SU-DHL-6 (cell line): ENCODE data around the gene PDE1C.
"Not testable (repeated sequence)": the region's sequence is repeated elsewhere in the genome, so short reads cannot be mapped to it uniquely, and the experiment has no call there.

Experiments used
- H2AFZ ChIP-seq: fragments of 200-600 bp; sonication (generic); 2 replicates; pipeline ENCODE4 v1.6.1; 2014; ENCODE audit warnings: low read depth, mild to moderate bottlenecking, moderate library complexity, mixed read lengths, antibody characterized with exemption, low read length; ENCODE audit not compliant: severe bottlenecking
- H3F3A ChIP-seq: fragments of 200-600 bp; shearing (Covaris generic); 2 replicates; pipeline ENCODE4 v1.6.0; 2016; ENCODE audit warnings: antibody characterized with exemption, mild to moderate bottlenecking; ENCODE audit not compliant: insufficient read depth
- H3K27ac ChIP-seq: fragments of 200-600 bp; sonication (generic); 2 replicates; pipeline ENCODE4 v1.5.1; 2016; ENCODE audit warnings: low read depth, mild to moderate bottlenecking, low read length, moderate library complexity, mixed read lengths
- H3K27me3 ChIP-seq: fragments of 200-600 bp; sonication (generic), shearing (Covaris generic); 2 replicates; pipeline ENCODE4 v1.6.0; 2014; ENCODE audit warnings: mild to moderate bottlenecking, low read length
- H3K36me3 ChIP-seq: fragments of 200-600 bp; sonication (generic); 2 replicates; pipeline ENCODE4 v1.6.1; 2014; ENCODE audit warnings: mild to moderate bottlenecking, low read length, mixed read lengths
- H3K4me2 ChIP-seq: fragments of 300-600, 200-600 bp; shearing (Covaris generic), sonication (generic); 2 replicates; pipeline ENCODE4 v1.6.0; 2014; ENCODE audit warnings: low read length, low read depth, mild to moderate bottlenecking; ENCODE audit not compliant: poor library complexity, severe bottlenecking
- H3K4me3 ChIP-seq: fragments of 200-600 bp; sonication (generic); 2 replicates; pipeline ENCODE4 v1.5.1; 2014; ENCODE audit warnings: antibody characterized with exemption, low read length, mild to moderate bottlenecking, mixed read lengths; ENCODE audit not compliant: insufficient read depth, poor library complexity, severe bottlenecking
- H3K79me2 ChIP-seq: fragments of 200-600 bp; sonication (generic); 2 replicates; pipeline ENCODE4 v1.6.1; 2014; ENCODE audit warnings: mild to moderate bottlenecking, low read length, moderate library complexity; ENCODE audit not compliant: insufficient read depth
- H3K9ac ChIP-seq: fragments of 200-600 bp; sonication (generic); 2 replicates; pipeline ENCODE4 v1.7.0; 2014; ENCODE audit warnings: mild to moderate bottlenecking, low read length
- H3K9me2 ChIP-seq: fragments of 200-600 bp; sonication (generic); replicated peaks from 2 replicates; pipeline ENCODE4 v1.6.1; 2014; ENCODE audit warnings: low read length; ENCODE audit not compliant: insufficient read depth
- H3K9me3 ChIP-seq: fragments of 200-600 bp; sonication (generic); 2 replicates; pipeline ENCODE4 v1.6.1; 2014; ENCODE audit warnings: low read length, mixed read lengths; ENCODE audit not compliant: insufficient read depth
- H4K20me1 ChIP-seq: fragments of 200-600 bp; sonication (generic); 2 replicates; pipeline ENCODE4 v1.6.1; 2014; ENCODE audit warnings: low read depth, mild to moderate bottlenecking, antibody characterized with exemption, low read length, moderate library complexity, mixed read lengths
- CTCF ChIP-seq: fragments of 200-600 bp; sonication (generic); IDR thresholded peaks from one replicate; pipeline ENCODE4 v1.5.1; 2017; ENCODE audit warnings: antibody characterized with exemption, mild to moderate bottlenecking, low read length, moderate library complexity; ENCODE audit not compliant: insufficient read depth, poor library complexity, severe bottlenecking
- EZH2phosphoT487 ChIP-seq: fragments of 200-600 bp; sonication (generic), shearing (Covaris generic); conservative IDR thresholded peaks from 2 replicates; pipeline ENCODE4 v1.6.1; 2018; ENCODE audit warnings: mild to moderate bottlenecking, antibody characterized with exemption, low read length, moderate library complexity, mixed read lengths

PDE1C gene

GRCh38 chr7:31850601-31851000 is 219.6 kb downstream of the PDE1C start:
- Histone ChIP-seq H3K9ac (no peak overlapping the region), H2AFZ (no peak overlapping the region), H3K36me3 (no peaks in the 10 kb centered on the region), H3K9me3 (no peaks in the 10 kb centered on the region), H3K27ac (no peak overlapping the region), H3K27me3 (no peaks in the 10 kb centered on the region), H3F3A (no peaks in the 10 kb centered on the region), H3K9me2 (no peaks in the 10 kb centered on the region), H3K4me2 (no peak overlapping the region), H3K4me3 (no peak overlapping the region), H4K20me1 (no peaks in the 10 kb centered on the region), H3K79me2 (no peaks in the 10 kb centered on the region)
- TF ChIP-seq EZH2phosphoT487 = no peak
- no peak for TF ChIP-seq CTCF

GRCh38 chr7:31850066-31850465 is 220.1 kb downstream of the PDE1C start:
- Histone ChIP-seq H3K9ac (no peak overlapping the region), H3K4me2 (no peak overlapping the region), H3K9me2 (no peaks in the 10 kb centered on the region), H3K27me3 (no peaks in the 10 kb centered on the region), H3K27ac (no peak overlapping the region), H4K20me1 (no peaks in the 10 kb centered on the region), H3K9me3 (no peaks in the 10 kb centered on the region), H3K36me3 (no peaks in the 10 kb centered on the region), H3K79me2 (no peaks in the 10 kb centered on the region), H3K4me3 (no peak overlapping the region), H2AFZ (no peak overlapping the region), H3F3A (no peaks in the 10 kb centered on the region)
- TF ChIP-seq EZH2phosphoT487 (no peak), CTCF (no peak)

- Histone ChIP-seq H3K9me3 (no peaks in the 10 kb centered on the region), H3K4me3 (no peak overlapping the region), H3F3A (no peaks in the 10 kb centered on the region), H3K79me2 (no peaks in the 10 kb centered on the region), H3K36me3 (no peaks in the 10 kb centered on the region), H3K9me2 (no peaks in the 10 kb centered on the region), H4K20me1 (no peaks in the 10 kb centered on the region), H2AFZ (no peak overlapping the region), H3K4me2 (no peak overlapping the region), H3K27me3 (no peaks in the 10 kb centered on the region), H3K27ac (no peak overlapping the region), H3K9ac (no peak overlapping the region)
- TF ChIP-seq EZH2phosphoT487 (no peak), CTCF (no peak)
Measured at GRCh38 chr7:31835471-31835870, 234.7 kb downstream of the PDE1C start.

- not testable (repeated sequence) for H3K9me3 ChIP-seq, H3K4me2 ChIP-seq, H3F3A ChIP-seq, H3K9ac ChIP-seq, H3K79me2 ChIP-seq, H3K9me2 ChIP-seq, H3K36me3 ChIP-seq, H3K27me3 ChIP-seq, H4K20me1 ChIP-seq, H3K27ac ChIP-seq, H2AFZ ChIP-seq, H3K4me3 ChIP-seq
Measured at GRCh38 chr7:31833625-31834024, 236.6 kb downstream of the PDE1C start.
